Parathyroid adenoma (tissue), 2 donors: Measurements from ENCODE around the gene BRPF3.

Experiments
- H2AFZ ChIP-seq: fragments of 300-600 bp; sonication (generic); one replicate; pipeline ENCODE4 v1.7.0; 2017; ENCODE audit warnings: antibody characterized with exemption, mild to moderate bottlenecking
- H3K27ac ChIP-seq: fragments of 300-600 bp; sonication (generic); one replicate; pipeline ENCODE4 v1.7.0; 2017
- H3K27me3 ChIP-seq: fragments of 300-600 bp; sonication (generic); one replicate; pipeline ENCODE4 v1.7.0; 2017; ENCODE audit warnings: low read length; ENCODE audit not compliant: control insufficient read depth, insufficient read depth
- H3K36me3 ChIP-seq: fragments of 300-600 bp; sonication (generic); one replicate; pipeline ENCODE4 v1.7.0; 2017; ENCODE audit warnings: low read length; ENCODE audit not compliant: control insufficient read depth, insufficient read depth
- H3K4me1 ChIP-seq: fragments of 300-600 bp; sonication (generic); one replicate; pipeline ENCODE4 v1.7.0; 2017; ENCODE audit warnings: control low read depth
- H3K4me2 ChIP-seq: fragments of 300-600 bp; sonication (generic); one replicate; pipeline ENCODE4 v1.7.0; 2017; ENCODE audit warnings: low read length
- H3K4me3 ChIP-seq: fragments of 300-600 bp; sonication (generic); one replicate; pipeline ENCODE4 v1.7.0; 2017; ENCODE audit warnings: low read depth, low read length
- H3K79me2 ChIP-seq: fragments of 300-600 bp; sonication (generic); one replicate; pipeline ENCODE4 v1.7.0; 2017; ENCODE audit warnings: control low read depth
- H3K9ac ChIP-seq: fragments of 300-600 bp; sonication (generic); one replicate; pipeline ENCODE4 v1.7.0; 2017; ENCODE audit warnings: mild to moderate bottlenecking
- H3K9me3 ChIP-seq: fragments of 300-600 bp; sonication (generic); one replicate; pipeline ENCODE4 v1.7.0; 2017; ENCODE audit warnings: low read length; ENCODE audit not compliant: control insufficient read depth
- CTCF ChIP-seq: fragments of 300-600 bp; sonication (generic); IDR thresholded peaks from one replicate; pipeline ENCODE4 v1.7.0; 2017; ENCODE audit warnings: antibody characterized with exemption, mild to moderate bottlenecking
- donor health status: primary hyperparathyroidism.

BRPF3 gene

DNA sequence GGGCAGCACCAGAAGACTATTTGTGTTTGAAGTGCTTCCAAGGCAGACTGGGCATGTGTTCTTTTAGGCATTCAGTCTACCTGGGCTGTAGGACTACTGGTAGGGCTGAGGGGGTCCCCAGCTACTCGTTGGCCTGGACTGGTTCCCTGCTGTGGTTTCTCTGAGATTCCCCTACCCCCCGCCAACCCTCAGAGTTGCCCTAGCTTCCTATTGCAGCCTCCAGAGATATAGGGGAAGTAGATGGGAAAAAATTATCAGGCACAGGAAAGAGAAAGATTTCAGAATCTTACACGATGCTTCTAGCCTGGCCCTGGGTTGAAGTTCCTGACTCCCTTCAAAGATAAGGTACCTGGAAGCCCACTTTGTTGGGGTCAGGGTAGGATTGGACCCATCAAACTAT is 22.5 kb downstream of the BRPF3 start:
- Histone ChIP-seq H2AFZ (no peak overlapping the region), H3K9ac (no peak overlapping the region), H3K27me3 (no peaks in the 10 kb centered on the region), H3K4me1 (no peaks in the 10 kb centered on the region), H3K27ac (no peak overlapping the region), H3K4me3 (no peak overlapping the region), H3K9me3 (no peaks in the 10 kb centered on the region), H3K4me2 (no peak overlapping the region), H3K79me2 (no peaks in the 10 kb centered on the region), H3K36me3 (no peaks in the 10 kb centered on the region)
- TF ChIP-seq CTCF = no peak

DNA sequence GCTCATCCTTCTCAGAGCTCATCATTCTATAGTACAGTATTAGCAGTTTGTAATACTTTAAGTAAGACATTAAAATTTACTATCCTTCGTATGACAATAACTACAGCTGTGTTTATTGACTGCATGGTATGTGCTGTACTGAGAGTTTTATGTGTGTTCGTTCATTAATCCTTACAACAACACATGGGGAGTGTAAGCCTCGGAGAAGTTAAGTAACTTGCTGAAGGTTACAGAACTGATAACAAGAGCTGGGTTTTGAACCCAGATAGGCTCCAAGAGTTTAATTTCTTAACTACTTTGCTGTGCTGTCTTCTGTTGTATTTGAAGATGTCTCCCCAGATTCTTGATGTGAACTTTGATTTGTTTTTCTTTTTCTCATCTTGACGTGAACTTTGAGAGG is 23.7 kb downstream of the BRPF3 start:
- Histone ChIP-seq H3K4me2 (no peak overlapping the region), H2AFZ (no peak overlapping the region), H3K36me3 (no peaks in the 10 kb centered on the region), H3K9ac (no peak overlapping the region), H3K27ac (no peak overlapping the region), H3K4me3 (no peak overlapping the region), H3K27me3 (no peaks in the 10 kb centered on the region), H3K79me2 (no peaks in the 10 kb centered on the region), H3K9me3 (no peaks in the 10 kb centered on the region), H3K4me1 (no peaks in the 10 kb centered on the region)
- no peak for TF ChIP-seq CTCF

GRCh38 chr6:36221674-36222073 is 25.1 kb downstream of the BRPF3 start:
- Histone ChIP-seq H3K79me2 (no peaks in the 10 kb centered on the region), H3K36me3 (no peaks in the 10 kb centered on the region), H3K9ac (no peak overlapping the region), H3K27ac (no peak overlapping the region), H2AFZ (no peak overlapping the region), H3K4me2 (no peak overlapping the region), H3K9me3 (no peaks in the 10 kb centered on the region), H3K4me1 (no peaks in the 10 kb centered on the region), H3K27me3 (no peaks in the 10 kb centered on the region), H3K4me3 (no peak overlapping the region)
- no peak for TF ChIP-seq CTCF

DNA sequence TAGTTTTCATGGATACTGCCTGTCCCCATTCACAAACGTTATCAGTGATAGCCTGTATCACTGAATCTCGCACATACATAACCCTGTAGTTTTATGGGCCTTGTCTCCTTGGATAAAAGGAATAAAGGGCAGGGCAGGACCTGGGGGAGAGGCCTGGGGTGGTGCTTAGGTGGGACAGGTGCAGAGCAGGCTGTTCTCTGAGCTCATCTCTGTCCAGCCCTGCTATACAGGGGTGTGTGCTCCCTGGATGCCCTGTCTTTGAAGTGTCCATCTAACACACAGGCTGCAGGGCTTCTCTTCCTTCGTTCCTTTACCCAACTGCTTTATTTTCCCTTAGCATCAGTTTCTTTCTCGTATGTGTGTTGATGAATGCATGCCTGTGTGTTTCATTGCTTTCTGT is 26.4 kb downstream of the BRPF3 start:
- no peak overlapping the region for H3K27ac ChIP-seq
- H2AFZ ChIP-seq = no peak overlapping the region
- H3K36me3 ChIP-seq = no peaks in the 10 kb centered on the region
- no peak overlapping the region for H3K9ac ChIP-seq
- H3K9me3 ChIP-seq = no peaks in the 10 kb centered on the region
- TF ChIP-seq CTCF = no peak
- no peaks in the 10 kb centered on the region for H3K27me3 ChIP-seq
- no peak overlapping the region for H3K4me2 ChIP-seq
- H3K79me2 ChIP-seq = no peaks in the 10 kb centered on the region
- no peak overlapping the region for H3K4me3 ChIP-seq
- H3K4me1 ChIP-seq = no peaks in the 10 kb centered on the region

GRCh38 chr6:36223706-36224105 is 27.2 kb downstream of the BRPF3 start:
- Histone ChIP-seq H3K36me3 (no peaks in the 10 kb centered on the region), H3K27me3 (no peaks in the 10 kb centered on the region), H3K9ac (no peak overlapping the region), H3K9me3 (no peaks in the 10 kb centered on the region), H3K4me3 (no peak overlapping the region), H3K27ac (no peak overlapping the region), H2AFZ (no peak overlapping the region), H3K4me1 (no peaks in the 10 kb centered on the region), H3K4me2 (no peak overlapping the region), H3K79me2 (no peaks in the 10 kb centered on the region)
- no peak for TF ChIP-seq CTCF
